ENCODE measurements around the gene KCNQ4. TPM values are rescaled to one million over a fixed set of nuclear protein-coding genes. Genes with fewer than 3 reads are reported as not detected.
A peak's percentile ranks its signal among the peaks of the same experiment; 100 is the strongest.

Gene KCNQ4
- total and polyA plus RNA-seq, 8 donors: 0.92 to 1.7 (median 1.4) TPM

DNA sequence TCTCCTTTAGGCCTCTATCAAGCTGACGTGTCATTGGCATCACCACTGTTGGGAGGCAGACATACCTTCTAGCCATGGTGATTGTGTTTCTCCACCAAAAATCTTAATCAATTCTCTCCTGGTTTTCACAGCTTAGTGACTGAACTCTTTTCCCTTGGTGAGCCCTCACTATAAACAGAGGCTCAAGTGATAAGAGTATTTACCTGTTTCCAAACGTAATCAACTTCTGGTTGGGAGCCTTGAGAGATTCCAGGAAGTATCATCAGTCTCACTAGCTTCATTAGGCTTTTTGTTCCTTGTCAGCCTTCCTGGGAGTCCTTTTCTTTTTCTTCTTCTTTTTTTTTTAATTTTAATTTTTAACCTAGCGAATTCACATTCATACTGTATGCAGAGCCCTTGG lies 33.8 kb upstream of the KCNQ4 start:
- peaks cover 0 to 65% of the 10 kb centered on the region in 2 donors for H3K36me3 ChIP-seq
- no peaks in the 10 kb centered on the region for H3K27me3 ChIP-seq
- peaks cover 0 to 3% of the 10 kb centered on the region in 2 donors for H3K4me1 ChIP-seq
- DNase-seq: no peak
- no peak for ATAC-seq
- H3K4me3 ChIP-seq: no peak overlapping the region
- intact Hi-C loops (cut with DNase I): no loop called here
- H3K9me3 ChIP-seq: no peaks in the 10 kb centered on the region
- H3K27ac ChIP-seq: no peak overlapping the region
- TF ChIP-seq, protein P1, sequence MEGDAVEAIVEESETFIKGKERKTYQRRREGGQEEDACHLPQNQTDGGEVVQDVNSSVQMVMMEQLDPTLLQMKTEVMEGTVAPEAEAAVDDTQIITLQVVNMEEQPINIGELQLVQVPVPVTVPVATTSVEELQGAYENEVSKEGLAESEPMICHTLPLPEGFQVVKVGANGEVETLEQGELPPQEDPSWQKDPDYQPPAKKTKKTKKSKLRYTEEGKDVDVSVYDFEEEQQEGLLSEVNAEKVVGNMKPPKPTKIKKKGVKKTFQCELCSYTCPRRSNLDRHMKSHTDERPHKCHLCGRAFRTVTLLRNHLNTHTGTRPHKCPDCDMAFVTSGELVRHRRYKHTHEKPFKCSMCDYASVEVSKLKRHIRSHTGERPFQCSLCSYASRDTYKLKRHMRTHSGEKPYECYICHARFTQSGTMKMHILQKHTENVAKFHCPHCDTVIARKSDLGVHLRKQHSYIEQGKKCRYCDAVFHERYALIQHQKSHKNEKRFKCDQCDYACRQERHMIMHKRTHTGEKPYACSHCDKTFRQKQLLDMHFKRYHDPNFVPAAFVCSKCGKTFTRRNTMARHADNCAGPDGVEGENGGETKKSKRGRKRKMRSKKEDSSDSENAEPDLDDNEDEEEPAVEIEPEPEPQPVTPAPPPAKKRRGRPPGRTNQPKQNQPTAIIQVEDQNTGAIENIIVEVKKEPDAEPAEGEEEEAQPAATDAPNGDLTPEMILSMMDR (IDR thresholded peaks at IDR 0.05): no peak

DNA sequence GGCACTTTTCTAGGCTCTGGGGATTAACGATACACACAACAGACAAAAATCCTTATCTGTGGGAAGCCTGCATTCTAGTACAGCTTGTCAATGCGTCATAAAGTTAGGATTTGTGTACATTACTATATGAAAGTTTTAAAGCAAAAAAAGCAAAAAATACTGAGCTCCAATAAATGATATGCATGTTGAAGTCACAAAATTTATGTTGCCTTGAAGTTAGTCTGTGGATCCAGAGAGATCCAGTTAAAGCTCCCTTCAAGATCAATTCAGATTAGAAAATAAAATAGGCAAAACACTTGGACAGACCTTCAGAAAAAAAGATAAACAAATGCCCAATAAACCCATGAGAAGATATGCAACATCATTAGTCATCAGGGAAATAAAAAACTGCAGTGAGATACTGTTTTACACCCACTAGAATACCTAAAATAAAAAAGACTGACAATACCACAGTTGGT lies 33.1 kb upstream of the KCNQ4 start:
- no peaks in the 10 kb centered on the region for H3K9me3 ChIP-seq
- H3K27me3 ChIP-seq: no peaks in the 10 kb centered on the region
- no peak for DNase-seq
- TF ChIP-seq, protein P1 (IDR thresholded peaks at IDR 0.05): no peak
- no peak overlapping the region for H3K4me3 ChIP-seq
- ATAC-seq: no peak
- intact Hi-C loops (cut with DNase I): no loop called here
- H3K27ac ChIP-seq: no peak overlapping the region
- H3K36me3 ChIP-seq: peaks cover 0 to 70% of the 10 kb centered on the region in 2 donors
- peaks cover 0 to 3% of the 10 kb centered on the region in 2 donors for H3K4me1 ChIP-seq

DNA sequence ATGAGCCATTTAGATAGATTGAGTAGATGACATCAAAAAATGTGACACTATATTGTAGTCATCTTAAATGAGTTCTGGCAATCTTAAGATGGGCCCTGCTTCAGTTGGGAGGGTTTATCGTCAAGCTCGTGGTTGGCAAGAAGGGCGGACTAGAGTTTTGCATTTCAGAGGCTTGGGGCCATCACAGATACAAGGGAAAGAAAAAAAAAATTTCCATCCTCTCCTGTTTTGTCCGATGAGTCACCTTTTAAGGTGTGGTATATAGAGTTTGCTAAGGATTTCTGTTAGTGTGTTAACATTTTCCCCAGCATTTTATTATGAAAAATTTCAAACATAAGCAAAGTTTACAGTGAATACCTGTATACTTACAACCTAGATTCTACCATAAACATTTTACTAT lies 31.8 kb upstream of the KCNQ4 start:
- H3K36me3 ChIP-seq: peaks cover 0 to 74% of the 10 kb centered on the region in 2 donors
- no peaks in the 10 kb centered on the region for H3K9me3 ChIP-seq
- intact Hi-C loops (cut with DNase I): no loop called here
- H3K27me3 ChIP-seq: no peaks in the 10 kb centered on the region
- H3K27ac ChIP-seq: no peak overlapping the region
- DNase-seq: no peak
- ATAC-seq: no peak
- H3K4me3 ChIP-seq: no peak overlapping the region
- peaks cover 0 to 3% of the 10 kb centered on the region in 2 donors for H3K4me1 ChIP-seq
- TF ChIP-seq, protein P1 (IDR thresholded peaks at IDR 0.05): no peak

DNA sequence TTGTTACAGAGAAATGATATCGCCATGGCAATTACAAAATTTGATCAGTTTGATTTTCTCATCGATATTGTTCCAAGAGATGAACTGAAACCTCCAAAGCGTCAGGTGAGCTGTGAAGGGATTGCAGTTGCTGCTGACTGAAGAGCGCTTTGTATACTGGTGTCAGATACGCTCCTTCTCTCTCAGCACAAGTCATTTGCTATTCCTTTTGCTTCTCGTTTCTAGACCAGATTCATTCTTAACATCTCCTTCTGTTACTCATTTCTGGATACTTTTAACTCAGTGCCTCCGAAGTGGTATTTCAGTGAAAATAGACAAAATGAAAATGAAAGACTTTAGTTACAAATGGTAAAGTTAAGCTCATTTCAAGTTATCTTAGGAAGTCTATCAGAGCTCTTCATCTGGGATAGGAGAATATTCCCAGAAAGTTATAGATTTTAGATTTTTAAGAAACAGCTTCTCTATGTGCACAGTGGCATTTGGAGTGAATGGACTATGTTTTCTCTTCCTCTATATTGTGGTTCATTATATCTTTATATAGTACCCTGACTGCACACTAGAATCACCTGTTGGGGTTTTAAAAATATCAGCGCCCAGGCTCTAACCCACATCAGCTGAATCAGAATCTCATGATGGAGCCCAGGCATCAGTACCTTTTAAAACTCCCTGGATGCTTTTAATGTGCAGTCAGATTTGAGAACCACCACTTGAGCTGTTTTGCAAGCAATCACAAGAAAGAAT lies 30.3 kb upstream of the KCNQ4 start:
- intact Hi-C loops (cut with DNase I): no loop called here
- Histone ChIP-seq H3K9me3 (no peaks in the 10 kb centered on the region), H3K27me3 (no peaks in the 10 kb centered on the region), H3K27ac (no peak overlapping the region), H3K36me3 (peaks cover 0 to 78% of the 10 kb centered on the region in 2 donors), H3K4me3 (no peak overlapping the region), H3K4me1 (peaks cover 0 to 3% of the 10 kb centered on the region in 2 donors)
- no peak for ATAC-seq
- DNase-seq: no peak
- TF ChIP-seq, protein P1 (IDR thresholded peaks at IDR 0.05): no peak

DNA sequence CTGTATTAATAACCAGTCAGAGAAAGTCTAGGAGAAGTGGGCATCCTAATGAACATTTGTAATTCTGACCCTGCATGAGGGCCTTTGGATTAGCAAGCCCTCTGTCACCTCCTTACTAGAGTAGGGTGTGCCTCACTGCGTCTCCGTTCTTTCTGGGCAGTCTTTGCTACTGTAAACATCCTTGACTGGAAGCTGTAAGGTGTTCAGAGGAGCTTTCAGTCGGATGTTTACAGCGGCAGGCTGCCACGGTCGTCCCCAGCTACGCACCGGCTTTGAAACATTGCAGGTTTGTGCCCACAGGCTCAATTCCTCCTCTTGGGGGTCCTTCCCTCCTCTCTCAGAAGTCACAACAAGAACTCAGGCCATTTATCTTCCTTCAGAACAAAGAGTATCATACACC lies 29.4 kb upstream of the KCNQ4 start:
- peak overlapping the region in 1 of 2 donors; percentile 47 for H3K27ac ChIP-seq
- TF ChIP-seq, protein P1 (IDR thresholded peaks at IDR 0.05): no peak
- no peak for ATAC-seq

More for the DNA sequence above, 29.4 kb upstream of the KCNQ4 start:
- intact Hi-C loops (cut with DNase I): no loop called here
- Histone ChIP-seq H3K4me1 (peaks cover 0 to 3% of the 10 kb centered on the region in 2 donors), H3K27me3 (no peaks in the 10 kb centered on the region), H3K4me3 (no peak overlapping the region), H3K9me3 (no peaks in the 10 kb centered on the region), H3K36me3 (peaks cover 0 to 78% of the 10 kb centered on the region in 2 donors)
- DNase-seq: no peak
